HepG2 (cell line): ENCODE measurements around the gene MLLT1. TPM values are rescaled to one million over a fixed set of nuclear protein-coding genes. Genes with fewer than 3 reads are reported as not detected.
A peak's percentile ranks its signal among the peaks of the same experiment; 100 is the strongest.

Experiments used
- ARNT2 ChIP-seq: sonication (generic); formaldehyde crosslinking; IDR thresholded peaks from 2 replicates; pipeline ENCODE4 v1.8.0; 2022; ENCODE audit warnings: mild to moderate bottlenecking, low read depth, missing genetic modification reagents, moderate library complexity
- ATF1 ChIP-seq: IDR thresholded peaks from 2 replicates; pipeline ENCODE4 v1.6.1; 2016; ENCODE audit warnings: mild to moderate bottlenecking, control low read depth
- ERF ChIP-seq: IDR thresholded peaks from 2 replicates; pipeline ENCODE4 v1.6.1; 2018; ENCODE audit warnings: missing biosample characterization, missing genetic modification reagents
- GABPB1 ChIP-seq: IDR thresholded peaks from 2 replicates; pipeline ENCODE4 v1.6.1; 2016; ENCODE audit warnings: mild to moderate bottlenecking, missing genetic modification reagents, moderate library complexity, missing compliant biosample characterization
- HCFC1 ChIP-seq: fragments of 150-350 bp; IDR thresholded peaks from 2 replicates; pipeline ENCODE4 v1.6.1; 2014; ENCODE audit warnings: low read depth, low read length
- KDM2A ChIP-seq: sonication (generic); formaldehyde crosslinking; IDR thresholded peaks from 2 replicates; pipeline ENCODE4 v1.4.0; 2020; ENCODE audit warnings: low read depth, missing genetic modification reagents, borderline replicate concordance
- MXD4 ChIP-seq: IDR thresholded peaks from 2 replicates; pipeline ENCODE4 v1.6.1; 2016; ENCODE audit warnings: mild to moderate bottlenecking, missing biosample characterization, missing genetic modification reagents
- NRL ChIP-seq: sonication (generic); formaldehyde crosslinking; IDR thresholded peaks from 2 replicates; pipeline ENCODE4 v1.5.0; 2020; ENCODE audit warnings: missing genetic modification reagents, mild to moderate bottlenecking, moderate library complexity, borderline replicate concordance
- SCMH1 ChIP-seq: sonication (generic); formaldehyde crosslinking; IDR thresholded peaks from 2 replicates; pipeline ENCODE4 v1.9.0; 2021; ENCODE audit warnings: missing genetic modification reagents, mild to moderate bottlenecking, borderline replicate concordance
- SIN3A ChIP-seq: IDR thresholded peaks from 2 replicates; pipeline ENCODE4 v1.6.1; 2011; ENCODE audit warnings: low read depth, mild to moderate bottlenecking, control low read depth, low read length, borderline replicate concordance
- ZBTB20 ChIP-seq: sonication (generic); formaldehyde crosslinking; IDR thresholded peaks from 2 replicates; pipeline ENCODE4 v1.8.1; 2023; ENCODE audit warnings: missing genetic modification reagents, low read depth, mild to moderate bottlenecking, borderline replicate concordance
- ZNF431 ChIP-seq: sonication (generic); formaldehyde crosslinking; IDR thresholded peaks from 2 replicates; pipeline ENCODE4 v1.9.0; 2022; ENCODE audit warnings: missing genetic modification reagents, low read depth, mild to moderate bottlenecking, borderline replicate concordance
- ZNF83 ChIP-seq: sonication (generic); formaldehyde crosslinking; IDR thresholded peaks from 2 replicates; pipeline ENCODE4 v1.4.0; 2020; ENCODE audit warnings: missing genetic modification reagents, mild to moderate bottlenecking, borderline replicate concordance
- ZNF839 ChIP-seq: sonication (generic); formaldehyde crosslinking; IDR thresholded peaks from 2 replicates; pipeline ENCODE4 v1.4.0; 2020; ENCODE audit warnings: missing genetic modification reagents, mild to moderate bottlenecking, borderline replicate concordance
- polyA plus RNA-seq, 8 experiments: library from polyadenylated mRNA; depleted of rRNA in 3 of 8; stranded (reverse) in 7 of 8; unstranded in 1 of 8; fragments of >200 nt; fragmentation: Illumina TruSeq in 4 of 8; extraction: Trizol in 4 of 8; gene quantifications; 2 replicates each; pipeline versions ENCODE4 v1.2.1 to v1.2.3, GENCODE V29; 2011 to 2016; ENCODE audit warnings: low read depth in 4 of 8, missing spikeins in 1 of 8, mixed read lengths in 1 of 8; ENCODE audit not compliant: insufficient read depth in 1 of 8
- total RNA-seq, 5 experiments: library from RNA; depleted of rRNA; stranded (reverse); fragments of >200 nt; fragmentation: Illumina TruSeq; extraction: Trizol; gene quantifications; 2 replicates each; pipeline ENCODE4 v1.2.3, GENCODE V29; 2016; ENCODE audit warnings: low read depth in 1 of 5
- TF ChIP-seq, protein P1 (sequence below): sonication (generic); formaldehyde crosslinking; IDR thresholded peaks from one replicate; pipeline ENCODE4 v1.5.1; 2020; ENCODE audit warnings: mild to moderate bottlenecking, missing genetic modification reagents; ENCODE audit errors: not compliant biosample characterization
- TF ChIP-seq, protein P2 (sequence below): sonication (generic); formaldehyde crosslinking; IDR thresholded peaks from 2 replicates; pipeline ENCODE4 v1.5.1; 2020; ENCODE audit warnings: mild to moderate bottlenecking, missing genetic modification reagents, moderate library complexity

Gene MLLT1
- total and polyA plus RNA-seq, 2 of the 13 experiments (the other 11 are each of a cell fraction or from before 2014, with no cell fraction given): 11.7 to 12.2 TPM

DNA sequence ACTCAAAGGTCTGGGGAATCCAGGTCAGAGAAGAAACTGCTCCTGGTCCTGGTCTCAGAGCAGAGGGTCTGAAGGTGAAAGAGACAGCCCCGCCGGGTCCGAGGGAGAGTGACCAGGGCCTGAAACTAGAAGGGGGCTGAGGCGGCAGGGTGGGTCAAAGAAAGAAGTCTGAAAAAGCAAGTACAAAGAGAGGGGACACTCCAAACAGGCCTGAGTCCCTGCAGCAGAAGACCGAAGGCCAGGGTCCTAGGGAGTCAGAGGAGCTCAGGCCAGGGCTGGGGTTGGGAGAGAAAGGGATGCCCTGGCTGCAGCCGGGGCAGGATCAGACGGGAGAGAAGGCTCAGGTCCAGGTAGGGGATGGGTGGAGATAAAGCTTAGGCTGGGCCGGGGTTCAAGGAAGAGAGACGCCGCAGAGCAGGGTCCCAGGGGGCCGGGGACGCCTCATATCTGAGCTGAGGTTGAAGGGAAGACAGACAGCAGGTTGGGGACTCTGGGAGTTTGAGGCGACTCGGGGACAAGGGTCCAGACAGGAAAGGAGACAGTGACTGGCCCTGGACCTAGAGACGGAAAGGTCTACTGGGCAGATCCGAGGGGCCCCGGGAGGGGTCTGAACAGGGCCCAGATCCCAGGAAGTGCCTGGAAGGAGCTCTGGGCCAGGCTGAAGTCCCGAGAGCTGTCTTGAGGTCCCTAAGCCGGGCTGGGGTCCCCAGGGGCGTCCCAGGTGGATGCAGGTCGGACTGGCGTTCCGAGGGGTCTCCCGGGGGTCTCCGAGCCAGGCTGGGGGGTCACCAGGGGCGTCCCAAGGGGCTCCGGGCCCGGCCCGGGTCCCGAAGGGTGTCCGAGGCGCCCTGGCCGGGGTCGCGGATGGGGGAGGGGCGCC, 795 bp downstream of the MLLT1 start (continued):
- TF ChIP-seq, protein P1, sequence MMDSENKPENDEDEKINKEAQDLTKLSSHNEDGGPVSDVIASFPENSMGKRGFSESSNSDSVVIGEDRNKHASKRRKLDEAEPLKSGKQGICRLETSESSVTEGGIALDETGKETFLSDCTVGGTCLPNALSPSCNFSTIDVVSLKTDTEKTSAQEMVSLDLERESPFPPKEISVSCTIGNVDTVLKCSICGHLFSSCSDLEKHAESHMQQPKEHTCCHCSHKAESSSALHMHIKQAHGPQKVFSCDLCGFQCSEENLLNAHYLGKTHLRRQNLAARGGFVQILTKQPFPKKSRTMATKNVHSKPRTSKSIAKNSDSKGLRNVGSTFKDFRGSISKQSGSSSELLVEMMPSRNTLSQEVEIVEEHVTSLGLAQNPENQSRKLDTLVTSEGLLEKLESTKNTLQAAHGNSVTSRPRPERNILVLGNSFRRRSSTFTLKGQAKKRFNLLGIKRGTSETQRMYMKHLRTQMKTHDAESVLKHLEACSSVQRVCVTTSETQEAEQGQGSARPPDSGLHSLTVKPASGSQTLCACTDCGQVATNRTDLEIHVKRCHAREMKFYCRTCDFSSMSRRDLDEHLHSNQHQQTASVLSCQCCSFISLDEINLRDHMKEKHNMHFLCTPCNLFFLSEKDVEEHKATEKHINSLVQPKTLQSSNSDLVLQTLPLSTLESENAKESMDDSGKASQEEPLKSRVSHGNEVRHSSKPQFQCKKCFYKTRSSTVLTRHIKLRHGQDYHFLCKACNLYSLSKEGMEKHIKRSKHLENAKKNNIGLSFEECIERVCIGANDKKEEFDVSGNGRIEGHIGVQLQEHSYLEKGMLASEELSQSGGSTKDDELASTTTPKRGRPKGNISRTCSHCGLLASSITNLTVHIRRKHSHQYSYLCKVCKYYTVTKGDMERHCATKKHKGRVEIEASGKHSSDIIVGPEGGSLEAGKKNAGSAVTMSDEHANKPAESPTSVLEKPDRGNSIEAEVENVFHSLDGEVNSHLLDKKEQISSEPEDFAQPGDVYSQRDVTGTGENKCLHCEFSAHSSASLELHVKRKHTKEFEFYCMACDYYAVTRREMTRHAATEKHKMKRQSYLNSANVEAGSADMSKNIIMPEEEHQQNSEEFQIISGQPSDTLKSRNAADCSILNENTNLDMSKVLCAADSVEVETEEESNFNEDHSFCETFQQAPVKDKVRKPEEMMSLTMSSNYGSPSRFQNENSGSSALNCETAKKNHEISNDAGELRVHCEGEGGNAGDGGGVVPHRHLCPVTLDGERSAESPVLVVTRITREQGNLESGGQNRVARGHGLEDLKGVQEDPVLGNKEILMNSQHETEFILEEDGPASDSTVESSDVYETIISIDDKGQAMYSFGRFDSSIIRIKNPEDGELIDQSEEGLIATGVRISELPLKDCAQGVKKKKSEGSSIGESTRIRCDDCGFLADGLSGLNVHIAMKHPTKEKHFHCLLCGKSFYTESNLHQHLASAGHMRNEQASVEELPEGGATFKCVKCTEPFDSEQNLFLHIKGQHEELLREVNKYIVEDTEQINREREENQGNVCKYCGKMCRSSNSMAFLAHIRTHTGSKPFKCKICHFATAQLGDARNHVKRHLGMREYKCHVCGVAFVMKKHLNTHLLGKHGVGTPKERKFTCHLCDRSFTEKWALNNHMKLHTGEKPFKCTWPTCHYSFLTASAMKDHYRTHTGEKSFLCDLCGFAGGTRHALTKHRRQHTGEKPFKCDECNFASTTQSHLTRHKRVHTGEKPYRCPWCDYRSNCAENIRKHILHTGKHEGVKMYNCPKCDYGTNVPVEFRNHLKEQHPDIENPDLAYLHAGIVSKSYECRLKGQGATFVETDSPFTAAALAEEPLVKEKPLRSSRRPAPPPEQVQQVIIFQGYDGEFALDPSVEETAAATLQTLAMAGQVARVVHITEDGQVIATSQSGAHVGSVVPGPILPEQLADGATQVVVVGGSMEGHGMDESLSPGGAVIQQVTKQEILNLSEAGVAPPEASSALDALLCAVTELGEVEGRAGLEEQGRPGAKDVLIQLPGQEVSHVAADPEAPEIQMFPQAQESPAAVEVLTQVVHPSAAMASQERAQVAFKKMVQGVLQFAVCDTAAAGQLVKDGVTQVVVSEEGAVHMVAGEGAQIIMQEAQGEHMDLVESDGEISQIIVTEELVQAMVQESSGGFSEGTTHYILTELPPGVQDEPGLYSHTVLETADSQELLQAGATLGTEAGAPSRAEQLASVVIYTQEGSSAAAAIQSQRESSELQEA (CRISPR knock-in tag): peak; percentile 34
- TF ChIP-seq SCMH1 (CRISPR knock-in tag): no peak
- TF ChIP-seq, protein P2, sequence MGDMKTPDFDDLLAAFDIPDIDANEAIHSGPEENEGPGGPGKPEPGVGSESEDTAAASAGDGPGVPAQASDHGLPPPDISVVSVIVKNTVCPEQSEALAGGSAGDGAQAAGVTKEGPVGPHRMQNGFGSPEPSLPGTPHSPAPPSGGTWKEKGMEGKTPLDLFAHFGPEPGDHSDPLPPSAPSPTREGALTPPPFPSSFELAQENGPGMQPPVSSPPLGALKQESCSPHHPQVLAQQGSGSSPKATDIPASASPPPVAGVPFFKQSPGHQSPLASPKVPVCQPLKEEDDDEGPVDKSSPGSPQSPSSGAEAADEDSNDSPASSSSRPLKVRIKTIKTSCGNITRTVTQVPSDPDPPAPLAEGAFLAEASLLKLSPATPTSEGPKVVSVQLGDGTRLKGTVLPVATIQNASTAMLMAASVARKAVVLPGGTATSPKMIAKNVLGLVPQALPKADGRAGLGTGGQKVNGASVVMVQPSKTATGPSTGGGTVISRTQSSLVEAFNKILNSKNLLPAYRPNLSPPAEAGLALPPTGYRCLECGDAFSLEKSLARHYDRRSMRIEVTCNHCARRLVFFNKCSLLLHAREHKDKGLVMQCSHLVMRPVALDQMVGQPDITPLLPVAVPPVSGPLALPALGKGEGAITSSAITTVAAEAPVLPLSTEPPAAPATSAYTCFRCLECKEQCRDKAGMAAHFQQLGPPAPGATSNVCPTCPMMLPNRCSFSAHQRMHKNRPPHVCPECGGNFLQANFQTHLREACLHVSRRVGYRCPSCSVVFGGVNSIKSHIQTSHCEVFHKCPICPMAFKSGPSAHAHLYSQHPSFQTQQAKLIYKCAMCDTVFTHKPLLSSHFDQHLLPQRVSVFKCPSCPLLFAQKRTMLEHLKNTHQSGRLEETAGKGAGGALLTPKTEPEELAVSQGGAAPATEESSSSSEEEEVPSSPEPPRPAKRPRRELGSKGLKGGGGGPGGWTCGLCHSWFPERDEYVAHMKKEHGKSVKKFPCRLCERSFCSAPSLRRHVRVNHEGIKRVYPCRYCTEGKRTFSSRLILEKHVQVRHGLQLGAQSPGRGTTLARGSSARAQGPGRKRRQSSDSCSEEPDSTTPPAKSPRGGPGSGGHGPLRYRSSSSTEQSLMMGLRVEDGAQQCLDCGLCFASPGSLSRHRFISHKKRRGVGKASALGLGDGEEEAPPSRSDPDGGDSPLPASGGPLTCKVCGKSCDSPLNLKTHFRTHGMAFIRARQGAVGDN (CRISPR knock-in tag): peak; percentile 41; the same call in 1 of the 2 replicates
- TF ChIP-seq ZNF431 (CRISPR knock-in tag): no peak
- no peak for TF ChIP-seq ZBTB20 (CRISPR knock-in tag)
- TF ChIP-seq ZNF83: no peak
- TF ChIP-seq ARNT2 (CRISPR knock-in tag): 0 out of 2 replicates have a peak, but pooled peaks have one; percentile 31
- TF ChIP-seq SIN3A: 0 out of 2 replicates have a peak, but pooled peaks have one; percentile 6
- 0 out of 2 replicates have a peak, but pooled peaks have one; percentile 19 for TF ChIP-seq KDM2A (CRISPR knock-in tag)
- TF ChIP-seq ZNF839 (CRISPR knock-in tag): no peak
- no peak for TF ChIP-seq HCFC1
- no peak for TF ChIP-seq ERF (CRISPR knock-in tag)
- TF ChIP-seq ATF1 (CRISPR knock-in tag): no peak
- TF ChIP-seq NRL (CRISPR knock-in tag): no peak
- no peak for TF ChIP-seq MXD4 (CRISPR knock-in tag)
- TF ChIP-seq GABPB1 (CRISPR knock-in tag): no peak
